GM18520 (cell line): ENCODE measurements around the gene MC2R.
"Not testable (repeated sequence)": the region's sequence is repeated elsewhere in the genome, so short reads cannot be mapped to it uniquely, and the experiment has no call there.

Experiments used
- ATAC-seq: cut with Tn5 transposase; IDR thresholded peaks from one replicate; pipeline ENCODE4 v1.9.1; 2021; ENCODE audit not compliant: unreplicated experiment

The MC2R gene

GRCh38 chr18:13894531-13894930 is 20.8 kb downstream of the MC2R start:
- ATAC-seq = no peak

GRCh38 chr18:13893418-13893760 is 21.9 kb downstream of the MC2R start:
- ATAC-seq = peak; percentile 98

DNA sequence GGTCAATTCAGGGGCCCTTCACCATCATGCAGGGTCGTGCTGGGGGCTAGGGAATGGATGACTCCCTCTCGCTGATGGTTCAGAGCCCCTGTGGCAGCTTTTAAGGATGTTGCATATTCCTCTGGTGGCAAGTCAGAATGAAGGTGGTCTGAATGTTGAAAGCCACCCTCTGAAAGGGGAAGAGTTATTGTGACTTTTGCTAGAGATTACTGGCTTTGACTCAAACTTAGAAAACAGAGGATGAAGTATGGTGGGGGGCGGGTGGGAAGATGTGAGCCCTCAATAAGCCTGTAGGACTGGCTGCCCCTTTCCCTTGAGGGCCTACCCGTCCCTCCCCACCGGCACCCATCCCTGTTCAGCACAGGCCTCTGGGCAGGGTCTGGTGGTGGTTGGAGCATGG is 23.2 kb downstream of the MC2R start:
- ATAC-seq = no peak

GRCh38 chr18:13890761-13891361 is 24.5 kb downstream of the MC2R start:
- no peak for ATAC-seq

- ATAC-seq = no peak
These were observed 25.7 kb downstream of the MC2R start for GRCh38 chr18:13889671-13890070.

GRCh38 chr18:13888191-13888716 is 27.1 kb downstream of the MC2R start:
- ATAC-seq = no peak

DNA sequence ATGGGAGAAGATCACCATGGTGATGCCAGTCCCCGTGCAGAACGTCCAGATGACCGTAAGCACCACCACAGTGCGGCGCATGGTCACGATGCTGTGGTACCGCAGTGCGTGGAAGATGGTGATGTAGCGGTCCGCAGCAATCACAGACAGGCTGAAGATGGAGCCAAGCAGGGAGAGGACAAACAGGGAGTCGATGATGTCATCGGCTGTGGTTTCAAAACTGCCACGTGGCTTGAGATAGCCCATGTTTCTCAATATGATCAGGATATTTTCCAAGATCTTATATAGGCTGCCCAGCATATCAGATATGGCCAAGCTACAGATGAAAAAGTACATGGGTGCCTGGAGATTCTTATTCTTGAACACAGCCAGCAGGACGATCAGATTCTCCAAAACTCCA is 30.3 kb downstream of the MC2R start:
- ATAC-seq = no peak

DNA sequence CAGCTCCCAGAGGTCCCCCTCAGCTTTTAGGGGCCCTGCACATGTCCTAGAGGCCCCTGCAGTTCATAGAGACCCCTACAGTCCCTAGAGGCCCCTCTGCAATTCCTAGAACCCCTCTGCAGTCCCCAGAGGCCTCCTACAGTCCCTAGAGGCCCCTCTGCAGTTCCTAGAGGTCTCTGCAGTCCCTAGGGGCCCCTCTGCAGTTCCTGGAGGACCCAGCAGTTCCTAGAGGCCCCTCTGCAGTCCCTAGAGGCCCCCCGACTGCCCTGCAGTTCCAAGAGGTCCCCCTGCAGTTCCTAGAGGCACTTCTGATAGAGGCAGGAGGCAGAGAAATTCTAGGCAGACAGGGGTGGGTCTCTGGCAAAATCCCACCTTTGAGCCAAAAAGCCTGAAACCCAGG is 35.4 kb downstream of the MC2R start:
- ATAC-seq = no peak

DNA sequence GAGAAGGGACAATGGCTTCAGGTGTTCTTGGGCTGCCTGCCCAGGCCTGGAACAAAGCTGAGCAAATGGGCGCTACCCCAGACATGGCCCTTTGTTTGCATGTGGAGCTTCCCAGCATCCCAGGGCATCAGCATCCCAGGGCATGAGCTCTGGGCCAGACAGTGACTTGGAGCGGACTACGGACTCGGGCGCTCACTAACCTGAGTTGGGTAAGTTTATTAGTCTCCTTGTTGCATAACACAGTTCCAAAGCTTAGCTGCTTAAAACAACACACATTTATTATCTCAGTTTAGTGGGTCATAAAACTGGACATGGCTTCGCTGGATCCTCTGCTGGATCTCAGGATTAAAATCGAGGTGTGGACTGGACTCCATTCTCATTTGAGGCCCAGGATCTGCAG is 35.8 kb downstream of the MC2R start:
- ATAC-seq = no peak

- no peak for ATAC-seq
These were observed 36.5 kb downstream of the MC2R start for GRCh38 chr18:13878857-13879256.

- ATAC-seq = no peak
These were observed 38.2 kb downstream of the MC2R start for GRCh38 chr18:13877157-13877556.

DNA sequence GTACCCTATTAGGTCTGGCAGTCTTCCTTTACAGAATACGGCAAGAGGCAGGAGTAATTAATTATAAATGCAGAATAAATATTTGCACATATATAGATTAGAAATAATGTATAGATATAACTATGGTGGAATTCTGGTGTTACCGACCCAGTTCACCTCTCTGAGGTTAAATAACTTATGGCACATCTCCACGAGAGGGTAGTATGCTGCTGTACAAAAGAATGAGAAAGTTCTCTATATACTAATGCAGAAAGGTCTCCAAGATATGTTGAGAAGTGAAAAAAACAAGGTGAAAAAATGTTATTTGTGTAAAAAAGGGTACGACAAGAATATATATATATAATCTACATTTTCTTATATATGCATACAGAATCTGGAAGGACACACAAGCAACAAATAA is 40.8 kb downstream of the MC2R start:
- no peak for ATAC-seq

- no peak for ATAC-seq
These were observed 42.4 kb downstream of the MC2R start for GRCh38 chr18:13872932-13873331.

DNA sequence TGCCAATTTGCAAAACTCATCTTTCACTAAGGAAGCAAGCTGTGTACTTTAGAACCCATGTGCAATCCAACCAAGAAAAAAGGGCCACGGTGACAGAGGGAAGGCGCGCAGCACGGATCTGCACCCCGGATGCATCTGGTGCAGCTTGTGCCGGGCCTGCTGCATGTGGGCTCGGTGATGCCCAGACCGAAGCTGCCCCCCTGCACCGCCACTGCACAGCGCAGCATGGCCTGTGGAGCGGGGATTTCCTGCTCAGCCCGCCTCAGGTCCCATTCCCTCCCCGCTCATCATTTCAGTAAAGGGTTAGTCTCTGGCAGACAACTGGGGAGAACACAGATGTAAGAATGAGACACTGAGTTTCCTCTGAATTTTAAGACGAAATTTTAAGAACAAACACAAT is 43.0 kb downstream of the MC2R start:
- ATAC-seq = no peak

DNA sequence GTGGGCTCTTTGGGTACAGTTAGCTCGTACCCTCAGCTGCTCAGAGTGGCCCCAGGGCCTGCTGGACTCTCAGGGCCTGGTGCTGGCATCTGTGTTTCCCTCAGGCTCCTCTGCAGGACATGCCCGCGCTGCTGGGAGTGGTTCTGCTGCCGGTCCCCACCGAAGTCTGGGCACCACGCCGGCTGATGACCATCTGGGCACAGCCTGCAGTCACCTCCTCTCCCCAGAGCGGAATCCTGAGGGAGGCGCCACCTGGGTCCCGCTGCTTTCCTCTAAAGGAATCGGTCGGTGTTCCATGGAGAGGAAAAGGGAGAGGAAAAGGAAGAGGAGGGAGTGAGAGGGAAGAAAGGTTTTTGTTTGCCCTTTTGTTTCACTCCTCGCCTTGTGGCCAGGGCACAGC is 43.6 kb downstream of the MC2R start:
- no peak for ATAC-seq

DNA sequence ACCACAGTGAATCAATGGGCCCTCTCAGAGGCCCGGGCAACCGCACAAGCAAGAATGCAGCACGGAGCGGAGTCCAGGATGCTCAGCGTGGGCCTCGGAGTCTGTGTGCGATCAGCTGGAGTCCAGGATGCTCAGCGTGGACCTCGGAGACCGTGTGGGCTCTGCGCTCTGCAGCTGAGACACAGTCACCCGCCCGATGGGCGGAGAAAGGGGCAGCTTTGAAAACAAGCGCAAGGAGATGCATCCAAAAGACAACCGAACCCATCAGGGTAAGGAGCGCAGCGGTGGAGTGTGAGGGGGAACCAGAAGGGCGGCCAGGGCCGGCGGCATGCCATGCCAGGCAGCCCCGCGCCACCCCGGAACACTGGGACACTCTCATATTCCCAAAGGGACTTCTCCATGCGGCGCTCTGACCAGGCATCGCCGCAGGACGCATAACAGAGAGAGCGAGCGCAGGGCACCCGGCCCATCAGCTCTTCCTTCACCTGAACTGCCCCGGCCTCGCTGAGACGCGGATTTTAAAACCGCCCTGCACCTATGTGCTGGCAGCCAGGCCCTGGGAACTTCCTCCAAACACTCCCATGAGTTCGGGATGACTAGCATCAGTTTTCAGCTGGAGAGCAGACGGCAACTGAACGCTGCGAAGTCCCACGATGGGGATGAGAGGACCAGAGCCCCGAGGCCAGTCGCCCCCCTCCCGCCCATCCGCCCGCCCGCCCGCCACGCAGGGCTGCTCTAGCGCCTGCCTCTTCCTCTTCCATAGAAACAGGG is 46.6 kb downstream of the MC2R start:
- no peak for ATAC-seq

- not testable (repeated sequence) for ATAC-seq
These were observed 52.4 kb downstream of the MC2R start for GRCh38 chr18:13862898-13863297.

DNA sequence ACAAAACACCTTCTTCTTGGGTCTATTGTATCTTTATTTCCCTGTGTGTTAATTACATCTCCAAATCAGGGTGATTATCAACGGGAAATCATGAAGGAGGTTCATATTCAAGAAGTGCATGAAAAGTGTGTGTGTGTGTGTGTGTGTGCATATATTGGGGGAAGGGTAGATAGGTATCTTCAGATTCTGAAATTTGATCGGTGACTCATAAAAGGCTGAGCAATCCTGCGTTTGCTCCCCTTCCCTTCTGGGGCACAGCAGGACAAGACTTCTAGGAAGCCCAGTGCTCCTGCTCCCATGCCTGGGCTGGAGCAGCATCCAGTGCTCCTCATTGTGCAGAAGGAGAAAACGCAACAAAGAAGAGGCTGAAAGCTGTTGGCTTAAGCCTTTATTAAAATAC is 65.5 kb downstream of the MC2R start:
- no peak for ATAC-seq

GRCh38 chr18:13836559-13836958 is 78.8 kb downstream of the MC2R start:
- no peak for ATAC-seq

- ATAC-seq = no peak
These were observed 80.1 kb downstream of the MC2R start for GRCh38 chr18:13835202-13835601.

DNA sequence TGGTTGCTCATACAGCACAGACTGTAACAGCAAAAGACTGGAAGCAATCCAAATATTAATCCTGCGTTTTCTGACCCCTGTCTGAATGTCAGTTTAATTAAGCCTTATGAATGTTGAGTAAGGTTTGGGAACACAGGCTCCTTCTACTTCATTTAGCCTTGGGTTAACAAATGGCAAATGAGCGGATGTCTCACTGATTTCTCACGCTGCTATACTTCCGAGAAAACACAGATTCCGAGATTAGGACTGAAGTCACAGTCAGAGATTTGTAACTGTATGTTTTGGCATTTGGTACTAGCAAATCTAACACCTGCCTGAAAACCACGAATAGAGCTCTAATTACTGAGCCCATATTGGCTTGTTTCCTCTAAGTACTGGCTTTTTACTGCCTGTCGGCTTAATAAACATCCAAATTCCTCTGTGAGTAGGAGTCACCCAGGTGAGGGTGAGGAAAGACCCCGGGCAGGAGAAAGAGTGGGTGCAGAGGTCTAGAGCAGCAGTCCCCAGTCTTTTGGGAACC is 80.8 kb downstream of the MC2R start:
- ATAC-seq = no peak
